GM18873 (cell line): Measurements from ENCODE around the gene OGFR.

ENCODE experiments used
- ATAC-seq: cut with Tn5 transposase; IDR thresholded peaks from one replicate; pipeline ENCODE4 v1.9.1; 2021; ENCODE audit warnings: mild to moderate bottlenecking, moderate library complexity, moderate number of reproducible peaks; ENCODE audit not compliant: unreplicated experiment, low FRiP score

OGFR gene

DNA sequence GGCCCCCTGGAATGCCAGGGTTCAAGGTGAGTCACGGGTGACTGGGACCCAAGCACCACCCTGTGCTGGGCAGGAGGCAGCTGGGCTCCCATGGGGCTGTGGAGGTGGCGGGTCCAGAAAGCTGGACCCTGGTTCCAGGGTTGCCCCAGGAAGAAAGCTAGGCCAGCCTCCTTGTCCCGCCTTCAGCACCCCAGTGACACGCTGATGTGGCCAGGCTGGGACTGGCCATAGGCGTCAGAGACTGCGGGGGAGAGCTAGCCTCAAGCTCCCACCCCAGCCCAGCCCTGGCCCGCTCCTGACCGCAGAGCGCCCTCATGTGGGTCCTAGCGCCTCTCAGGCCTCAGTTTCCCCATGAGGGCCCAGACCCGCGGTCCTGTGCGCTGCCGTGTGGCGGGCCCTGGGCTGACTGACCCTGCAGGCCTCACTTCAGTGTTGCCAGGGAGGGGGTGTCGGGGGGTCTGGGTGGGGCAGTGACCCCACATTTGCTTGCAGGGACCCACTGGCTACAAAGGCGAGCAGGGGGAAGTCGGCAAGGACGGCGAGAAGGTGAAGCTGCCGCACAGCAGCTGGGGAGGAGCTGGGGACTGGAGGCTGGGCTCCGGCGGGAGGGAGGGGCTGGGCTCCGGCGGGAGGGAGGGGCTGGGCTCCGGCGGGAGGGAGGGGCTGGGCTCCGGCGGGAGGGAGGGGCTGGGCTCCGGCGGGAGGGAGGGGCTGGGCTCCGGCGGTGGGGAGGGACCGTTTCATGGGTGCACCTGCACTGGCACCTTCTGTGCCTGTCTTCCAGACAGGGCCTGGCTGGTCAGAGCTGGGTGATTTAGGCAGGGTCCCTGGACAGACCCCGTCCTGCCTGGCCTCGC is 20.1 kb downstream of the OGFR start:
- ATAC-seq: no peak

GRCh38 chr20:62825333-62825985 is 20.8 kb downstream of the OGFR start:
- no peak for ATAC-seq

- no peak for ATAC-seq
These were observed 21.5 kb downstream of the OGFR start for GRCh38 chr20:62825986-62826645.

DNA sequence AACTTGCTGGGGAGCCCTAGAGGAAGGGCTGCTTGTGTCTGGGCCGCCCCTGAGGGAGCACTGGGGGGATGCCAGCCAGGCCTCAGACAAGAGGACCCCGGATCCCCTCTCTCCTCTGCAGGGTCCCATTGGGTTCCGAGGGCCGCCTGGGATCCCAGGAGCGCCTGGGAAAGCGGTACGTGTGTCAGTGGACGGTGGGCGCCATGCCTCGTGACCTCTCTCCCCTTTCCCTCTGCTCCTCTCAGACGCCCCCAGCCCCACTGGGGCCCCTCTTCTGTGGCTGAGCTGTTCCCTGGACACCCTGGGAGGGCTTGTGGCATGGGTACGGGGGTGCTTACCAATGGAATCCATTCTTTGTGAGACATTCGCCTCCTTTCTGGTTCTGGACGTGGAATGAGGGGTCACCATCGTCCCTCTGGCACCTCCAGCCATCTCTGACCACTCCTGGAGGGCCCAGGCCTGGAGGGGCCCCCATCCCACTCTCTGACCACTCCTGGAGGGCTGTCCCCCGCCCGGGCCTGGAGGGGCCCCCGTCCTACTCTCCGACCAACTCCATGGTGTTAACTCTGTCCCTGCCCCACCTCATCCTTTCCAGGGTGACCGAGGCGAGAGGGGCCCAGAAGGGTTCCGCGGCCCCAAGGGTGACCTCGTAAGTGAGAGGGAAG is 22.1 kb downstream of the OGFR start:
- no peak for ATAC-seq

DNA sequence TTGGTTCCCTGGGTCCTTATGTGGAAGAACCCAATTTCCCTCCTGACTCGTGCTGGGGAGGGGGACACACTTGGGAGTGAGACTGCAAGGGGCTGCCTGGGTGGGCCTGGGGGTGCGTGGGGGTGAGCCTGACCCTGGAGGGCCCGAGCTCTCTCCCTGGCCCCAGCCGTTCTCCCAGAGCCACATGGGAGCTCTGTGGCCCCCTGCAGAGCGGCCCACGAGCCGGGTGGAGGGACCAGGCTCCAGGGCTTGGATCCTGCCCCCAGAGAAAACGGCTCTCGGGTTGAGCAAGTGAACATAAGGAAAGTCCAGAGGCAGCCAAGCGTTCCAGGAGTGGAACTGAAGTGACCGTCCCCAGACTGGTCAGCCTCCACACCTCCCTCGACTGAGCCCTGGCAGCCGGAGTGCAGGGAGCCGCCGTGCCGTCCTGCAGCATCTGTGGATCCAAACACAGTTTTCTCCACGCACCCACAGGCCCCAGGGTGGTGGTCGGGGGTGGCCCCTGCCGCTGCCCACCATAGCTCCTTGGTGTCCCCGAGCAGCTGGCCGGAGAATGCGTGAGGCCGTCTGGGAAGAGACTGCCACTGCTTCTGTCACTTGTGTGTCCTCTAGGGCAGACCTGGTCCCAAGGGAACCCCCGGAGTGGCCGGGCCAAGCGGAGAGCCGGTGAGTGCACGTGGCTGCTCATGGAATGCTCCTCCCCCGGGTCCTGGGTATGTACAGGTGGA is 22.8 kb downstream of the OGFR start:
- no peak for ATAC-seq

GRCh38 chr20:62828051-62828450 is 23.4 kb downstream of the OGFR start:
- no peak for ATAC-seq

DNA sequence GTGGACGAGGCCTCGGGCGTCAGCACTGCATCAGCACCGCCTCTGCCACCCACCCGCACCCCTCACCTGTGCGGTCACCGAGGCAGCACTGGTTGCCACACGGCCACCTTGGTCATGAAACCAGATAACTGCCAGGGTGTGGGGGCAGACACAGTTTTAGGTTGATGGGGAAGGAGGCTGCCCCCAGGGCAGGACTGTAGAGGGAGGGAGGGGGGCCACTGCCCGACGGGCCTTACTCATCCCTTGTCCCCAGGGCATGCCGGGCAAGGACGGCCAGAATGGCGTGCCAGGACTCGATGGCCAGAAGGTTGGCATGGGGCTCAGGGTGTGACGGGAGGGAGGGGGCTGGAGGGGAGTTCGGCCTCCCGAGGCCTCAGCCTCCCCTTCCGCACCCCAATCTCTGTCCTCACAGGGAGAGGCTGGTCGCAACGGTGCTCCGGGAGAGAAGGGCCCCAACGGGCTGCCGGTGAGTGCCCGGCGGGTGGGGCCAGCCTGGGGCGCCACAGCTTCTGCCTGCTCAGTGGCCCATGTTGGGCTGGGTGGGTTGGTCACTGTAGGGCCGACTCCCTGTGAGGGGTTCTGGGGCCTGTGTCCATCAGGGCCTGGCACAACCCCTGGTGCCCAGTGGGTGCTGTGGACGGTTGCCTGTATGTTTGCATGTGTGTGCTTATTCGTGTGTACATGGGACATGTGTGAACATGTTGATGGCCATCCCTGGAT is 24.0 kb downstream of the OGFR start:
- no peak for ATAC-seq

DNA sequence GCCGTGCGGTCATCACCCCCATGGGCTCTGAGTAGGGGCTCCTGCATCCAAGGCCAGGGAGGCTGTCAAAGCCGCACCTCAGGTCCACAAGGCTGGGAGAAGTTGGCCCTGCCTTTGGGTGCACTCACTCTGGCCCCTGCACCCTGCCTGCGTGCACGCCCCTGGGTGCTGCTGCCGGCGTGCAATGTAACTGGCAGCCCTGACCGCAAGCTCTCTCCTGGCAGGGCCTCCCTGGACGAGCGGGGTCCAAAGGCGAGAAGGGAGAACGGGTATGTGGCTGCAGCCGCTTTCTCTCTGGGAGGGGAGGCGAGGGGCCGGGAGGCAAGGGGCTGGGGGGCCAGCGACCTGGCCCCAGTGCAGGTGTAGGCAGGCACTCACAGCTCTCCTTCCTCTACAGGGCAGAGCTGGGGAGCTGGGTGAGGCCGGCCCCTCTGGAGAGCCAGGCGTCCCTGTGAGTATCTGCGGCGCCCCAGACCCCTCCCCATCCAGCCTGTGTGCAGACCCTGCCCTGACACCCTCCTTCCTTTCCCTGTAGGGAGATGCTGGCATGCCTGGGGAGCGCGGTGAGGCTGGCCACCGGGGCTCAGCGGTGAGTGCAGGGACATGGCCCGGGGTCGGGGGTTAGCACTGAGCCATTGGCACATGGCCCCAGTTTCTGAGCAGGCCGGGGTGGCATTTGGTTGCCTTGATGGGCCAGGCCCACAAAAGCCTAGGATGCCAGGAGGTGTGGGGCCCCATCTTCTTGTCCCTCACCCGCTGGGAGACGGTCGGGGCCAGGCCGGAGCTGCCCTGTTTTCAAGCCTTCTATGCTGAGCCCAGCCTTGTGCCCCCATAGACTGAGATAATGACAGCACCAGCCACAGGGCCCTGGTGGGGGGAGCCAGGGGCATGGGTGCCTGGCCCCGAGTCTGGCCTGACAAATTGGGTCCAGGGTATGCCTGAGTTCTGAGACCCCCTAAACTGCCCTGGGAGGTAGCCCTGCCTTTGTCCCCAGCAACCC is 24.9 kb downstream of the OGFR start:
- ATAC-seq: no peak

- ATAC-seq: no peak
These were observed 25.6 kb downstream of the OGFR start for GRCh38 chr20:62830251-62830650.

DNA sequence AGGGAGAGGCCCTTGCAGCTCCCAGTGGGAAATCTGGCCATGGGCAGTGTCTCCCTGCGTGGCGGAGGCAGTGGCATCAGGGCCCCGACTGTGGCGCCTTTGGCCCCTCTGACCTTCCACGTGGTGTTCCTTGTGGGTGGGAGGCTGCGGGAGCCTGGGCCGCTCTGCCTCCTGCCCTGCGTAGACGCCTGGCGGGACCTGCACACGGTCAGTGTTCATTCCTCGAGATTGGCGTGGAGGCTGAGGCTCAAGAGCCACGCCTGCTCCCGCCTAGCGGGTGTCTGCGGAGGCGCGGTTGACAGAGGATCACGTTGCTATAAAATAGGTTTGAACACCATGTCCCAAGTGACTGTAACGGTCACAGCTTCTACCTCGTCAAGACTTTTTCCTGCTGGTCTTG is 26.2 kb downstream of the OGFR start:
- no peak for ATAC-seq

- ATAC-seq: no peak
These were observed 26.7 kb downstream of the OGFR start for GRCh38 chr20:62831361-62831788.

- no peak for ATAC-seq
These were observed 27.2 kb downstream of the OGFR start for GRCh38 chr20:62831854-62832211.

DNA sequence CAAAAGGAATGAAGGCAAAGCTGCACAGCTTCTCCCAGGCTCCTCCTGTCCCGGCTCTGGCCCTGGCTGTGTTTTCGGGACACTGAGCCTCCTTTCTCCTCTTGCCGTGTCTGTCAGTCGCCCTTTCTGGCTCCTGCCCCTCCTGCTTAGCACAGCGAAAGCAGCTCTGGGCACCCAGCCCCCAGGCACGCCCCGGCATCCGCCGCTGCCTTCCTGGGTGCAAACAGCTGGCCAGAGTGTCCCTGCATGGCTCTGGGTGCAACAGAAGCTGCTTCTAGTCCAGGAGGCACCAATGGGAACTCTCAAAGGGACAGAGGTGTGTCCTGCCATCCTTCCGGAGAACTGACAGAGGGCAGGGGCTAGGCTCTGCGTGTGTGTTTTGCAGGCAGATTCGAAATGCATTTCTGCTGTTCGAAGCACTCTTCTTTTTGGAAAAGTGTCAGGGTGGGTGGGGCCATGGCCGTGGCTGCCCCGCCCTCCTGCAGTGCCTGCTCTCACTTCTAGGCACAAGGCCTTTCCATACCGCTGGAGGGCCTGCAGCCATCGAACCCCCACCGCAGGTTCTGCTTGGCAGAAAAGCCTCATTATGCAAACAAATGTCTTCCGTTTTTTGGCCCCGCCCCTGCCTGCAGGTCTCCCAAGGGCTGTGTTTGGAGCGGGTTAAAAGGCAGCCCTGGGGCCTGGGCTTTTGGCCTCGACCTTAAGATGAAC is 27.7 kb downstream of the OGFR start:
- no peak for ATAC-seq

- no peak for ATAC-seq
These were observed 28.3 kb downstream of the OGFR start for GRCh38 chr20:62832951-62833391.

DNA sequence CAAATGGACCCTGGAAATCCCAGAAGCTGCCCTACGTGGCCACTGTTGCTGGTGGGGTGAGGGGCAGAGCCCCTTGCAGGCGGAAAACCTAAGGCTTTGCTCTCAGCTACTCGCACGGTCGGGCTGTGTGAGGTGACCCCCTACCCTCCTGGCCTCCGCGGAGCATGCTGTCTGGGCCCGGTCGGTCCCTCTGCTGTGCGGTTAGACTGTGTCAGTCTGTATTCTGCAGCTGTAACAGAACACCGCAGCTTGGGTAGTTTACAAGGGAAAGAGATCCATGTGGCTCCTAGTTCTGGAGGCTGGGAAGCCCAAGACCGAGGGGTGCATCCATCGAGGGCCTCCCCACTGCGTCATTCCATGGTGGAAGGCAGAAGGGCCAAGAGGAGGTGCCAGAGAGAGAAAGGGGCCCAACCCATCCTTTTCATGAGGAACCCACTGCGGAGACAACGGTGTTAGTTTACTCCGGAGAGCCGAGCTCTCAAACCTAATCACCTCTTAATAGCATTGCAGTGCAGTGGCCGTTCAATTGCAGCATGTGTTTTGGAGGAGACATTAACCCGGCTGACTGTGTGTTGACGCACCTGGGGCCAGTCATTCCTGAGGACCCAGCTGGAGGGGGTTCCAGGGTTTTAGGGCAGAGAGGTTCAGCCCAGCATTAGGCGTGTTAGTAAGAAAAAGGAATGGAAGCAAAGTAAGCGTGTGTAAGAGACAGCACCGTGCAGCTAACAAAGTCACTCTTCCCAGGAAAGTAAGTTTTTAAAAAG is 30.5 kb downstream of the OGFR start:
- ATAC-seq: no peak

GRCh38 chr20:62835931-62836861 is 31.6 kb downstream of the OGFR start:
- no peak for ATAC-seq
